H1 (cell line): ENCODE results near the gene COQ8A.

ENCODE experiments used
- CTCF ChIP-seq, 3 experiments: IDR thresholded peaks; 1 replicate in 2 of 3; 2 replicates in 1 of 3; pipeline versions ENCODE4 v1.5.1 to v1.6.1; 2011; ENCODE audit warnings: low read length in 3 of 3, mild to moderate bottlenecking in 3 of 3, inconsistent platforms in 2 of 3, low read depth in 1 of 3, moderate library complexity in 1 of 3; ENCODE audit not compliant: insufficient read depth in 1 of 3; ENCODE audit errors: control extremely low read depth in 1 of 3
- MAX ChIP-seq: IDR thresholded peaks from 2 replicates; pipeline ENCODE4 v1.6.1; 2012; ENCODE audit warnings: inconsistent platforms

- TF ChIP-seq CTCF (IDR thresholded peaks at IDR 0.05; ENCODE audit: control extremely low read depth in 1 of 3, insufficient read depth in 1 of 3, low read depth in 1 of 3, low read length in 3 of 3) (no peak), MAX (no peak)
Observed at GRCh38 chr1:226954777-226955176, 14.7 kb downstream of the COQ8A start.
